K562 (cell line): ENCODE measurements around the gene SUFU. TPM values are rescaled to one million over a fixed set of nuclear protein-coding genes. Genes with fewer than 3 reads are reported as not detected.

Source experiments
- ARID3B ChIP-seq: fragments of 250-450 bp; sonication (Bioruptor Pico); IDR thresholded peaks from 2 replicates; pipeline ENCODE4 v1.4.0; 2020; ENCODE audit warnings: borderline replicate concordance
- ASH1L ChIP-seq: fragments of 450-650 bp; IDR thresholded peaks from 2 replicates; pipeline ENCODE4 v1.6.1; 2018; ENCODE audit warnings: borderline replicate concordance, mild to moderate bottlenecking, low read depth; ENCODE audit not compliant: partially characterized antibody
- BRD9 ChIP-seq: fragments of 450-650 bp; IDR thresholded peaks from 2 replicates; pipeline ENCODE4 v1.6.1; 2018; ENCODE audit warnings: low read depth; ENCODE audit not compliant: partially characterized antibody
- CAMTA2 ChIP-seq: fragments of 250-450 bp; sonication (Bioruptor Pico); conservative IDR thresholded peaks from 2 replicates; pipeline ENCODE4 v1.5.1; 2022
- ELF1 ChIP-seq: fragments of 200-800 bp; sonication (Bioruptor generic); IDR thresholded peaks from 2 replicates; pipeline ENCODE4 v1.6.1; 2016; ENCODE audit warnings: missing genetic modification characterization, missing compliant biosample characterization
- ESRRB ChIP-seq: fragments of 250-450 bp; sonication (Bioruptor Pico); IDR thresholded peaks from 2 replicates; pipeline ENCODE4 v1.5.0; 2020; ENCODE audit warnings: mild to moderate bottlenecking, moderate library complexity, borderline replicate concordance
- GTF2E2 ChIP-seq: fragments of 200-800 bp; sonication (Bioruptor generic); IDR thresholded peaks from 2 replicates; pipeline ENCODE4 v1.6.1; 2016; ENCODE audit warnings: missing genetic modification characterization, missing compliant biosample characterization
- HDAC1 ChIP-seq, 2 experiments: fragments of 450-650 bp; IDR thresholded peaks; 2 replicates each; pipeline ENCODE4 v1.6.1; 2016 to 2017; ENCODE audit warnings: inconsistent platforms in 1 of 2, mild to moderate bottlenecking in 1 of 2, moderate library complexity in 1 of 2
- HES1 ChIP-seq: fragments of 450-650 bp; IDR thresholded peaks from 2 replicates; pipeline ENCODE4 v1.6.1; 2016; ENCODE audit warnings: low read depth, mild to moderate bottlenecking, moderate library complexity
- HNRNPLL ChIP-seq: fragments of 200-400 bp; formaldehyde crosslinking; IDR thresholded peaks from 2 replicates; pipeline ENCODE4 v1.6.1; 2017; ENCODE audit warnings: low read length, low read depth, mild to moderate bottlenecking; ENCODE audit not compliant: poor library complexity, severe bottlenecking
- IRF2 ChIP-seq: sonication (generic); formaldehyde crosslinking; IDR thresholded peaks from 2 replicates; pipeline ENCODE4 v1.8.1; 2022; ENCODE audit warnings: mild to moderate bottlenecking, missing genetic modification reagents
- JUNB ChIP-seq: fragments of 450-650 bp; formaldehyde crosslinking; conservative IDR thresholded peaks from 2 replicates; pipeline ENCODE4 v1.4.0; 2020; ENCODE audit warnings: mild to moderate bottlenecking
- L3MBTL2 ChIP-seq: fragments of 450-650 bp; IDR thresholded peaks from 2 replicates; pipeline ENCODE4 v1.6.1; 2016; ENCODE audit warnings: mild to moderate bottlenecking, moderate library complexity
- MYBL2 ChIP-seq, 2 experiments: fragments of 450-650 bp in 1 of 2; sonication (generic) in 1 of 2; formaldehyde crosslinking in 1 of 2; IDR thresholded peaks; 2 replicates each; pipeline versions ENCODE4 v1.6.1 to v1.8.1; 2017 to 2022; ENCODE audit warnings: borderline replicate concordance in 1 of 2, inconsistent platforms in 1 of 2, low read depth in 1 of 2, mild to moderate bottlenecking in 1 of 2, missing genetic modification reagents in 1 of 2, moderate library complexity in 1 of 2
- NFIC ChIP-seq: fragments of 450-650 bp; IDR thresholded peaks from 2 replicates; pipeline ENCODE4 v1.6.1; 2017; ENCODE audit warnings: mild to moderate bottlenecking, inconsistent platforms
- POLR2B ChIP-seq: fragments of 450-650 bp; IDR thresholded peaks from 2 replicates; pipeline ENCODE4 v1.6.1; 2018; ENCODE audit warnings: low read depth; ENCODE audit not compliant: partially characterized antibody
- PRMT5 ChIP-seq: sonication (generic); formaldehyde crosslinking; IDR thresholded peaks from 2 replicates; pipeline ENCODE4 v1.5.0; 2020; ENCODE audit warnings: missing genetic modification reagents
- PRPF4 ChIP-seq: fragments of 200-400 bp; formaldehyde crosslinking; IDR thresholded peaks from one replicate; pipeline ENCODE4 v1.6.1; 2017; ENCODE audit warnings: low read length, low read depth, mild to moderate bottlenecking; ENCODE audit not compliant: insufficient read depth, poor library complexity, severe bottlenecking
- RB1 ChIP-seq: fragments of 450-650 bp; IDR thresholded peaks from 2 replicates; pipeline ENCODE4 v1.6.1; 2017; ENCODE audit warnings: low read depth, mild to moderate bottlenecking
- RFX1 ChIP-seq: fragments of 450-650 bp; IDR thresholded peaks from 2 replicates; pipeline ENCODE4 v1.6.1; 2016; ENCODE audit warnings: mild to moderate bottlenecking, moderate library complexity
- SRSF1 ChIP-seq: fragments of 200-400 bp; formaldehyde crosslinking; IDR thresholded peaks from 2 replicates; pipeline ENCODE4 v1.6.1; 2017; ENCODE audit warnings: mild to moderate bottlenecking, low read depth, low read length, moderate library complexity
- TAF7 ChIP-seq: fragments of 450-650 bp; IDR thresholded peaks from 2 replicates; pipeline ENCODE4 v1.6.1; 2016; ENCODE audit warnings: missing genetic modification characterization, missing compliant biosample characterization
- TAF9B ChIP-seq: fragments of 450-650 bp; IDR thresholded peaks from 2 replicates; pipeline ENCODE4 v1.6.1; 2018; ENCODE audit warnings: mild to moderate bottlenecking; ENCODE audit not compliant: partially characterized antibody
- TCF15 ChIP-seq: fragments of 250-450 bp; sonication (Bioruptor Pico); IDR thresholded peaks from 2 replicates; pipeline ENCODE4 v1.8.0; 2022; ENCODE audit warnings: moderate library complexity, mild to moderate bottlenecking, inconsistent platforms
- U2AF1 ChIP-seq: fragments of 200-400 bp; formaldehyde crosslinking; optimal IDR thresholded peaks from 2 replicates; pipeline ENCODE3; 2017; ENCODE audit warnings: mild to moderate bottlenecking, low read depth, low read length, moderate library complexity
- ZBTB8A ChIP-seq: fragments of 450-650 bp; IDR thresholded peaks from 2 replicates; pipeline ENCODE4 v1.6.1; 2018; ENCODE audit warnings: mild to moderate bottlenecking, moderate library complexity; ENCODE audit not compliant: partially characterized antibody
- ZNF224 ChIP-seq: sonication (generic); formaldehyde crosslinking; IDR thresholded peaks from 2 replicates; pipeline ENCODE4 v1.8.0; 2022; ENCODE audit warnings: mild to moderate bottlenecking, missing genetic modification reagents
- ZNF384 ChIP-seq: IDR thresholded peaks from 2 replicates; pipeline ENCODE4 v1.6.1; 2012; ENCODE audit warnings: low read depth, low read length, improper control_type of control experiment
- polyA plus RNA-seq, 8 experiments: library from polyadenylated mRNA; depleted of rRNA in 4 of 8; stranded (reverse) in 5 of 8; unstranded in 3 of 8; fragments of >200 nt; fragmentation: Nextera tagmentation in 2 of 8; fragmentation: Illumina TruSeq in 1 of 8; extraction: Ambion mirVana in 2 of 8; extraction: Trizol in 1 of 8; gene quantifications; 2 replicates each; pipeline versions ENCODE4 v1.2.1 to v1.2.3, GENCODE V29; 2011 to 2014; ENCODE audit warnings: inconsistent platforms in 1 of 8, missing spikeins in 1 of 8
- total RNA-seq, 7 experiments: library from RNA; depleted of rRNA in 6 of 7; stranded (reverse); fragments of >200 nt in 6 of 7; fragmentation: Illumina TruSeq in 2 of 7; extraction: Trizol in 2 of 7; gene quantifications; 2 replicates each; pipeline versions ENCODE4 v1.2.1 to v1.2.3, GENCODE V29; 2011 to 2021; ENCODE audit warnings: low replicate concordance in 1 of 7

The SUFU gene
- total and polyA plus RNA-seq, 9 of the 15 experiments (the other 6 are each of a cell fraction or from before 2014, with no cell fraction given) = 0.59 to 6.3 (median 0.82) TPM

- TF ChIP-seq CAMTA2 (CRISPR knock-in tag) = no peak
- TF ChIP-seq ELF1 (tag) = no peak; the same call in 1 of the 2 replicates
- no peak for TF ChIP-seq HNRNPLL
- TF ChIP-seq L3MBTL2 = peak; percentile 64; the same call in 1 of the 2 replicates
- no peak for TF ChIP-seq TCF15 (CRISPR knock-in tag)
- TF ChIP-seq NFIC = no peak
- no peak for TF ChIP-seq ARID3B (CRISPR knock-in tag)
- TF ChIP-seq ESRRB (CRISPR knock-in tag) = no peak
- TF ChIP-seq ZNF224 (CRISPR knock-in tag) = no peak
- TF ChIP-seq PRMT5 (CRISPR knock-in tag) = no peak
- no peak for TF ChIP-seq RFX1
- TF ChIP-seq PRPF4 = no peak
- TF ChIP-seq ZBTB8A = no peak
- no peak for TF ChIP-seq ZNF384
- peak; percentile 44 for TF ChIP-seq POLR2B
- TF ChIP-seq IRF2 = no peak
- TF ChIP-seq HES1 = no peak
- TF ChIP-seq TAF7 = no peak
- TF ChIP-seq RB1 = no peak
- TF ChIP-seq MYBL2 (IDR thresholded peaks at IDR 0.05; ENCODE audit: low read depth) = no peak
- TF ChIP-seq MYBL2 (CRISPR knock-in tag; IDR thresholded peaks at IDR 0.05; ENCODE audit: borderline replicate concordance) = no peak
- TF ChIP-seq GTF2E2 = no peak
- no peak for TF ChIP-seq SRSF1
- TF ChIP-seq ASH1L = no peak
- no peak for TF ChIP-seq BRD9
- no peak for TF ChIP-seq JUNB (CRISPR knock-in tag)
- no peak for TF ChIP-seq TAF9B
- peak in 1 of 2 experiments; percentile 10; a peak in 1 of 4 replicates for TF ChIP-seq HDAC1 (IDR thresholded peaks at IDR 0.05)
- no peak for TF ChIP-seq U2AF1
These were observed 1.2 kb upstream of the SUFU start, which contains the start of gene ACTR1A (continued) for GRCh38 chr10:102502337-102503151.
